NT2/D1 (cell line): ENCODE data around the gene FEZF2.

Source experiments
- DNase-seq: peaks from one replicate; pipeline ENCODE4 v3.0.0-alpha.2; 2011; ENCODE audit warnings: low read depth, low spot score
- H3K27me3 ChIP-seq: 2 replicates; pipeline ENCODE4 v1.6.0; 2011; ENCODE audit warnings: mild to moderate bottlenecking; ENCODE audit not compliant: insufficient read length, insufficient read depth
- H3K36me3 ChIP-seq: 2 replicates; pipeline ENCODE4 v1.6.1; 2011; ENCODE audit warnings: mild to moderate bottlenecking, low read length, mixed read lengths; ENCODE audit not compliant: insufficient read depth, insufficient read length
- H3K4me1 ChIP-seq: 2 replicates; pipeline ENCODE4 v1.5.1; 2011; ENCODE audit not compliant: insufficient read depth, insufficient read length
- H3K4me3 ChIP-seq: 2 replicates; pipeline ENCODE4 v1.5.1; 2011; ENCODE audit warnings: low read depth; ENCODE audit not compliant: insufficient read length
- H3K9ac ChIP-seq: 2 replicates; pipeline ENCODE4 v1.6.0; 2011; ENCODE audit warnings: low read depth; ENCODE audit not compliant: insufficient read length
- H3K9me3 ChIP-seq: 2 replicates; pipeline ENCODE4 v1.5.1; 2011; ENCODE audit warnings: mild to moderate bottlenecking, low read length; ENCODE audit not compliant: insufficient read depth
- SUZ12 ChIP-seq: IDR thresholded peaks from 2 replicates; pipeline ENCODE4 v1.6.1; 2011; ENCODE audit not compliant: insufficient read length, insufficient read depth; ENCODE audit errors: extremely low read depth
- YY1 ChIP-seq: IDR thresholded peaks from 2 replicates; pipeline ENCODE4 v1.6.1; 2011; ENCODE audit not compliant: insufficient read length, insufficient read depth
- ZNF274 ChIP-seq: IDR thresholded peaks from 2 replicates; pipeline ENCODE4 v1.6.1; 2011; ENCODE audit warnings: mild to moderate bottlenecking, low read depth, low read length

The FEZF2 gene

GRCh38 chr3:62361261-62361660 lies 12.1 kb downstream of the FEZF2 start:
- TF ChIP-seq YY1 (no peak), SUZ12 (no peak), ZNF274 (no peak)
- Histone ChIP-seq H3K9me3 (no peaks in the 10 kb centered on the region; the same call in 1 of the 2 replicates), H3K36me3 (no peaks in the 10 kb centered on the region), H3K4me1 (peaks cover 8% of the 10 kb centered on the region), H3K9ac (no peak overlapping the region), H3K27me3 (peaks cover 49% of the 10 kb centered on the region), H3K4me3 (no peak overlapping the region)
- DNase-seq = no peak

- no peaks in the 10 kb centered on the region for H3K4me1 ChIP-seq
- TF ChIP-seq SUZ12 (no peak), ZNF274 (no peak), YY1 (no peak)
- H3K9me3 ChIP-seq = no peaks in the 10 kb centered on the region; the same call in 1 of the 2 replicates
- DNase-seq = no peak
- peaks cover 44% of the 10 kb centered on the region for H3K27me3 ChIP-seq
- H3K4me3 ChIP-seq = no peak overlapping the region
- no peak overlapping the region for H3K9ac ChIP-seq
- no peaks in the 10 kb centered on the region for H3K36me3 ChIP-seq
These were observed 13.8 kb downstream of the FEZF2 start for GRCh38 chr3:62359531-62359930.

- Histone ChIP-seq H3K27me3 (peaks cover 22% of the 10 kb centered on the region), H3K9ac (no peak overlapping the region)
These were observed 17.0 kb downstream of the FEZF2 start for GRCh38 chr3:62356356-62356755.

GRCh38 chr3:62355703-62356102 lies 17.6 kb downstream of the FEZF2 start:
- H3K4me1 ChIP-seq = no peaks in the 10 kb centered on the region
- H3K36me3 ChIP-seq = no peaks in the 10 kb centered on the region
- H3K4me3 ChIP-seq = no peak overlapping the region
- H3K9ac ChIP-seq = no peak overlapping the region
- DNase-seq = no peak
- no peaks in the 10 kb centered on the region for H3K9me3 ChIP-seq
- TF ChIP-seq SUZ12 = no peak
- TF ChIP-seq YY1 = no peak
- TF ChIP-seq ZNF274 = no peak
- H3K27me3 ChIP-seq = peaks cover 21% of the 10 kb centered on the region

More at GRCh38 chr3:62356356-62356755, 17.0 kb downstream of the FEZF2 start:
- Histone ChIP-seq H3K4me3 (no peak overlapping the region), H3K4me1 (no peaks in the 10 kb centered on the region), H3K9me3 (no peaks in the 10 kb centered on the region), H3K36me3 (no peaks in the 10 kb centered on the region)
- DNase-seq = no peak
- TF ChIP-seq SUZ12 (no peak), YY1 (no peak), ZNF274 (no peak)

GRCh38 chr3:62343755-62344154 lies 29.6 kb downstream of the FEZF2 start:
- H3K4me3 ChIP-seq = no peak overlapping the region
- H3K27me3 ChIP-seq = no peaks in the 10 kb centered on the region
- H3K4me1 ChIP-seq = no peaks in the 10 kb centered on the region
- no peak overlapping the region for H3K9ac ChIP-seq
- TF ChIP-seq SUZ12 = no peak
- no peak for TF ChIP-seq YY1
- no peak for TF ChIP-seq ZNF274
- no peaks in the 10 kb centered on the region for H3K9me3 ChIP-seq
- no peaks in the 10 kb centered on the region for H3K36me3 ChIP-seq
- DNase-seq = no peak

- Histone ChIP-seq H3K9ac (no peak overlapping the region), H3K4me1 (no peaks in the 10 kb centered on the region), H3K4me3 (no peak overlapping the region), H3K36me3 (peaks cover 3% of the 10 kb centered on the region), H3K9me3 (no peaks in the 10 kb centered on the region), H3K27me3 (no peaks in the 10 kb centered on the region)
- no peak for DNase-seq
- TF ChIP-seq SUZ12 (no peak), ZNF274 (no peak), YY1 (no peak)
These were observed 38.2 kb downstream of the FEZF2 start for GRCh38 chr3:62335196-62335595.

GRCh38 chr3:62332835-62333244 lies 40.5 kb downstream of the FEZF2 start:
- peaks cover 3% of the 10 kb centered on the region for H3K36me3 ChIP-seq
- H3K4me3 ChIP-seq = no peak overlapping the region
- DNase-seq = peak; percentile 3
- no peaks in the 10 kb centered on the region for H3K4me1 ChIP-seq
- TF ChIP-seq ZNF274 (no peak), SUZ12 (no peak), YY1 (no peak)
- no peaks in the 10 kb centered on the region for H3K9me3 ChIP-seq
- no peak overlapping the region for H3K9ac ChIP-seq
- no peaks in the 10 kb centered on the region for H3K27me3 ChIP-seq
